ENCODE results near the gene L1TD1.
"Not testable (repeated sequence)": the region's sequence is repeated elsewhere in the genome, so short reads cannot be mapped to it uniquely, and the experiment has no call there.

The L1TD1 gene

GRCh38 chr1:62198069-62198780, 3.6 kb downstream of the L1TD1 start:
- no peak for DNase-seq (ENCODE audit: low read depth in 2 of 2, low spot score in 1 of 2)

- no peak for DNase-seq (ENCODE audit: low read depth in 2 of 2, low spot score in 1 of 2)
Measured at GRCh38 chr1:62198781-62199125, 4.1 kb downstream of the L1TD1 start.

GRCh38 chr1:62207187-62207586, 12.5 kb downstream of the L1TD1 start:
- no peak for DNase-seq (ENCODE audit: low read depth in 2 of 2, low spot score in 1 of 2)

- no peak for DNase-seq (ENCODE audit: low read depth in 2 of 2, low spot score in 1 of 2)
Measured at GRCh38 chr1:62208087-62208486, 13.4 kb downstream of the L1TD1 start.

- no peak for DNase-seq (ENCODE audit: low read depth in 2 of 2, low spot score in 1 of 2)
Measured at GRCh38 chr1:62208970-62209369, 14.3 kb downstream of the L1TD1 start.

- DNase-seq (ENCODE audit: low read depth in 2 of 2, low spot score in 1 of 2) = no peak
Measured at GRCh38 chr1:62209931-62210595, 15.4 kb downstream of the L1TD1 start.

GRCh38 chr1:62210960-62211359, 16.3 kb downstream of the L1TD1 start:
- no peak for DNase-seq (ENCODE audit: low read depth in 2 of 2, low spot score in 1 of 2)

- DNase-seq (ENCODE audit: low read depth in 2 of 2, low spot score in 1 of 2) = no peak
Measured at GRCh38 chr1:62212411-62212810, 17.8 kb downstream of the L1TD1 start.

- DNase-seq (ENCODE audit: low read depth in 2 of 2, low spot score in 1 of 2) = no peak
Measured at GRCh38 chr1:62213075-62213914, 18.6 kb downstream of the L1TD1 start.

- DNase-seq (ENCODE audit: low read depth in 2 of 2, low spot score in 1 of 2) = no peak
Measured at GRCh38 chr1:62218604-62219003, 24.0 kb downstream of the L1TD1 start.

- DNase-seq (ENCODE audit: low read depth in 2 of 2, low spot score in 1 of 2) = not testable (repeated sequence)
Measured at GRCh38 chr1:62220456-62220855, 25.8 kb downstream of the L1TD1 start.

GRCh38 chr1:62221171-62221570, 26.5 kb downstream of the L1TD1 start:
- no peak for DNase-seq (ENCODE audit: low read depth in 2 of 2, low spot score in 1 of 2)

- no peak for DNase-seq (ENCODE audit: low read depth in 2 of 2, low spot score in 1 of 2)
Measured at GRCh38 chr1:62222321-62222720, 27.7 kb downstream of the L1TD1 start.

GRCh38 chr1:62224182-62224581, 29.5 kb downstream of the L1TD1 start:
- DNase-seq (ENCODE audit: low read depth in 2 of 2, low spot score in 1 of 2) = no peak

GRCh38 chr1:62227496-62227895, 32.8 kb downstream of the L1TD1 start:
- no peak for DNase-seq (ENCODE audit: low read depth in 2 of 2, low spot score in 1 of 2)

- no peak for DNase-seq (ENCODE audit: low read depth in 2 of 2, low spot score in 1 of 2)
Measured at GRCh38 chr1:62228136-62228882, 33.7 kb downstream of the L1TD1 start.

GRCh38 chr1:62228883-62229187, 34.2 kb downstream of the L1TD1 start:
- no peak for DNase-seq (ENCODE audit: low read depth in 2 of 2, low spot score in 1 of 2)

- no peak for DNase-seq (ENCODE audit: low read depth in 2 of 2, low spot score in 1 of 2)
Measured at GRCh38 chr1:62229468-62229867, 34.8 kb downstream of the L1TD1 start.

- DNase-seq (ENCODE audit: low read depth in 2 of 2, low spot score in 1 of 2) = no peak
Measured at GRCh38 chr1:62229932-62230331, 35.3 kb downstream of the L1TD1 start.

- DNase-seq (ENCODE audit: low read depth in 2 of 2, low spot score in 1 of 2) = no peak
Measured at GRCh38 chr1:62230718-62231117, 36.1 kb downstream of the L1TD1 start.

- DNase-seq (ENCODE audit: low read depth in 2 of 2, low spot score in 1 of 2) = no peak
Measured at GRCh38 chr1:62232871-62233278, 38.2 kb downstream of the L1TD1 start.

All from stimulated activated CD8-positive, alpha-beta memory T cell treated with anti-CD3 and anti-CD28 coated beads, Interleukin-4, amount 100 ng/mL, for 1 hour (primary cell).